ENCODE data around the gene PRPF19.

The PRPF19 gene

DNA sequence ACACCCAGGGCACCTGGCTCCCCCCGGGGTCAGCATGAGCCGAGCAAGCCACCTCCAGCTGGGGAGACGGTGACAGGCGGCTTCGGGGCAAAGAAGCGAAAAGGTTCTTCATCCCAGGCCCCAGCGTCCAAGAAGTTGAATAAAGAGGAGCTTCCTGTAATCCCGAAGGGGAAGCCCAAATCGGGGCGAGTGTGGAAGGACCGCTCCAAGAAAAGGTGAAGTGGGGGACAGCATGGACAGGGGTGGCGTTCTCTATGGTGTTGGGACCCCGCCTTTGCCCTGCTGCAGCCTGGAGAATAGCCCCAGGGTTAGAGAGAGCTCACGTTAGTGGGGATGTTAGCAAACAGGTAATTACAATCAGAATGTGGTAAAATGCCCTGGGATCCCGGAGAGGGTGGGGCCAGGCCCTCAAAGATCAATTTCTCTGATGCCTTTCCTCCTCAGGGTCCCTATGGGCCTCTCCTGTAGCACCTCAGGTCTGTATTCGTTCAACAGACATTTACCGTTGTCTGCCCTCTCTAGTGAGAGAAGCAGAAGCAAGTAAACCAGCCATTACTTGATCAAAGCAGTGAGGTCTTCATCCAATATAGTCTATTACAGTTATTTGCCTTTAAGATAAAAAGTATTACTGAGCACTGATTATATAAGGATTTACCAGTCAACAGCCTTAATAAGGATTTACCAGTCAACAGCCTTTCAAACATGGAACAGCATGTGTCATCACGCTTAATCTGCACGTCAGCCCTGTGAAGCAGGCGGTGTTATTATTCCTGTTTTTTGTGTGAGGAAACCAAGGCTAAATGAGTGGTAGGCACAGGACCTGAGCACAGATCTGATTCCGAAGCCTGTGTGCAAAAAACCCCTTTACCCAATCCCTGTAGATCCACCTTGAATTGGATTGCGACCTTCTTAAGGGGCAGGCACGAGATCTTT is 63.5 kb downstream of the PRPF19 start:
- DNase-seq, result no peak
- Histone ChIP-seq H3K4me1 (ENCODE audit: control insufficient read depth, insufficient read depth, low read length, poor library complexity, severe bottlenecking) (peaks cover 22% of the 10 kb centered on the region), H3K27ac (ENCODE audit: insufficient read depth, low read length, poor library complexity, severe bottlenecking) (peak overlapping the region; percentile 70), H3K27me3 (replicated peaks; ENCODE audit: control insufficient read depth, insufficient read depth, low read length, poor library complexity, severe bottlenecking) (no peaks in the 10 kb centered on the region), H3K36me3 (ENCODE audit: control insufficient read depth, insufficient read depth, low read length) (no peaks in the 10 kb centered on the region), H3K9me3 (ENCODE audit: control insufficient read depth, low read length) (no peaks in the 10 kb centered on the region), H3K4me3 (ENCODE audit: insufficient read depth, low read depth, low read length, poor library complexity, severe bottlenecking) (peak overlapping the region; percentile 80)

DNA sequence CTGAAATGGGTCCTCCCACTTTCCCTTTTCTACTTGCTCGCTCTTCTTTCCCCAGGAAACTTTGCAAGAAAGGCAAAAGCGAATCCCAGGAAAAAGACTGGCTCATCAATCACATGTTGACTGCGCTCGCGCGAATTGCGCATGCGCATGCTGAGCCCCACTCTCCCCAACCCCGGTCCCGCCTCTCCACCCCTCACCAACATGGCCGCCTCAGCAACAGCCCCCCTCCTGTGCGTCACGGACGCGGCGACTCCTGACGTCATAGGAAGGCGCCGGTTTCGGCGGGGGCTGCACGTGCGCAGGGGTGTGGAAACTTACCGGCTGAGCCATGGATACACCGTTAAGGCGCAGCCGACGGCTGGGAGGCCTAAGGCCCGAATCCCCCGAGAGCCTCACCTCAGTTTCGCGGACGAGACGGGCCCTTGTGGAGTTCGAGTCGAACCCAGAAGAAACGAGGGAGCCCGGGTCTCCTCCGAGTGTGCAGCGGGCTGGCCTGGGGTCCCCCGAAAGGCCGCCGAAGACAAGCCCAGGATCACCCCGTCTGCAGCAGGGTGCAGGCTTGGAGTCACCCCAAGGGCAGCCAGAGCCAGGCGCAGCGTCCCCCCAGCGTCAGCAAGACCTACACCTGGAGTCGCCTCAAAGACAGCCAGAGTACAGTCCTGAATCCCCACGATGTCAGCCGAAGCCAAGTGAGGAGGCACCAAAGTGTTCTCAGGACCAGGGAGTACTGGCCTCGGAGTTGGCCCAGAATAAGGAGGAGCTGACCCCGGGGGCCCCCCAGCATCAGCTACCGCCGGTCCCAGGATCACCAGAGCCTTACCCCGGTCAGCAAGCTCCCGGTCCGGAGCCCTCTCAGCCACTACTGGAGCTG is 64.4 kb downstream of the PRPF19 start, which contains the start of gene CCDC86:
TSS of gene CCDC86 (plus strand) at position 317 of the 871 bp plus-strand sequence. CDS start at position 329, 12 bp downstream.
- Histone ChIP-seq H3K9me3 (ENCODE audit: control insufficient read depth, low read length) (no peaks in the 10 kb centered on the region), H3K36me3 (ENCODE audit: control insufficient read depth, insufficient read depth, low read length) (no peaks in the 10 kb centered on the region), H3K27ac (ENCODE audit: insufficient read depth, low read length, poor library complexity, severe bottlenecking) (peak within 1 kb of the TSS; percentile 70), H3K27me3 (replicated peaks; ENCODE audit: control insufficient read depth, insufficient read depth, low read length, poor library complexity, severe bottlenecking) (no peaks in the 10 kb centered on the region), H3K4me1 (ENCODE audit: control insufficient read depth, insufficient read depth, low read length, poor library complexity, severe bottlenecking) (peaks cover 22% of the 10 kb centered on the region), H3K4me3 (ENCODE audit: insufficient read depth, low read depth, low read length, poor library complexity, severe bottlenecking) (peak within 1 kb of the TSS; percentile 80)
- peak; percentile 96 to 97 (median 97) for DNase-seq

All from effector memory CD4-positive, alpha-beta T cell (primary cell).